ENCODE data around the gene PIP5K1C. TPM values are rescaled to one million over a fixed set of nuclear protein-coding genes. Genes with fewer than 3 reads are reported as not detected.
"Not testable (repeated sequence)": the region's sequence is repeated elsewhere in the genome, so short reads cannot be mapped to it uniquely, and the experiment has no call there.

PIP5K1C gene
- polyA plus RNA-seq, 4 donors: 19.3 to 30.8 (median 23.3) TPM

DNA sequence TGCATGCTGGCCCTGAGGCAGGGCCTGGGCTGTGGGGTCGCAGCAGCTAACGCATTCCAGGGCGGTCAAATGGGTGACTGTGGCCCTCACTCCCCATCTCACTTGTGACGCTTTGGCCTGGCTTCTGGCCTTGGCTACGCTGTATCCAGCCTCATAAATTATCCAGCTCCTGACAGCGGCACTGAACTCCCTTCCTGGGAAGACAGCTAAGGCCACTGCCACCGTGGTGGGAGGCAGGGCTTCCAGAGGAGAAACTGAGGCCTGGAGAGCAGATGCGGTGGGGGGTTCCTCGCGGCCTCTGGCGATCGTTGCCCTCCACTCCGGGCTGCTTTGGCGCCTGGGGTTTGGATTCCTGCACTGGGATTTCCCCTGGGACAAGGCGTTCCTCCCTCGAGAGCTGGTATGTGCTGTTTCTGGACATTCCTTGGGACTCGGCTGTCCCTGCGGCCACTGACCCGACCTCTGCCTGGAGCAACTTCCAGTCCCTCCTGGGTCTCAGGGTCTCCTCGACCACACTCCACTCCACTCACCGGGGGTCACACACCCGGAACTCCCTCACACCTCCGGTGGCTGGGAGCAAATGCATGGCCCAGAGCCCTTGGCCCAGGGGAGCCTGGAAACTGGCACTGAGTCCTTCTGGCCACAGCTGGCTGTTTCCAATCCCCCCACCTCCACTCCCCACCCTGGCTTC, 97.0 kb downstream of the PIP5K1C start:
- DNase-seq (ENCODE audit: low read depth in 4 of 4, low spot score in 3 of 4): no peak

DNA sequence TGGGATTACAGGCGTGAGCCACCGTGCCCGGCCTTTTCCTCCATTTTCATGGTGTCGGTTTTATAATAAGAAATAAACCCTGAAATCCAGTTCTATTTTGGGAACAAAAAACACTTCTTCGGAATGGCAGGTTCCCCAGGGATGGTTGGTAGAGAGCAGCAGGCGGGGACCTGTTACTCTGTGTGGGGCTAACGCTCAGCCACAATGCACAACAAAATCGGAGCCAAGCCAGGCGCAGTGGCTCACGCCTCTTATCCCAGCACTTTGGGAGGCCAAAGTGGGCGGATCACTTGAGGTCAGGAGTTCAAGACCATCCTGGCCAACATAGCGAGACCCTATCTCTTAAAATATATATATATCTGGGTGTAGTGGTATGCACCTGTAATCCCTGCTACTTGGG, 99.2 kb downstream of the PIP5K1C start:
- no peak for DNase-seq (ENCODE audit: low read depth in 4 of 4, low spot score in 3 of 4)

DNA sequence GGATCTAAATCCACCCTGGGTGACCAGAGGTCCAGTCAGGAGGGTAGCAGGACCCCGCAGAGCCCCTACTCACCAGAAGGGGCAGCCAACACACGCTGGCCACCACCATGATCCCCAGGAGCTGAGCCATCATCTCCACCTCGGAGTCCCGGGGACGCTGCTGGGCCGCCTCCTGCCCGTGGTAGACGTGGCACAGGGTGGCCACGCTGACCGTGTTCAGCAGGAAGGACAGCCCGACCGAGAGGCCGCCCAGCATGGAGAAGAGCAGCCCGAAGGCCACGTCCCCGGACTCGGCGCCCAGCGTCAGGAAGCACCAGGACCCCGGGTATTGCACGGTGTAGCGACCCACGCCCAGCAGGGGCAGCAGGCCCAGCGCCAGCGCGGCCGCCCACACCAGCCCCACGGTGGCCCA, 100.5 kb downstream of the PIP5K1C start:
- DNase-seq (ENCODE audit: low read depth in 4 of 4, low spot score in 3 of 4): no peak

DNA sequence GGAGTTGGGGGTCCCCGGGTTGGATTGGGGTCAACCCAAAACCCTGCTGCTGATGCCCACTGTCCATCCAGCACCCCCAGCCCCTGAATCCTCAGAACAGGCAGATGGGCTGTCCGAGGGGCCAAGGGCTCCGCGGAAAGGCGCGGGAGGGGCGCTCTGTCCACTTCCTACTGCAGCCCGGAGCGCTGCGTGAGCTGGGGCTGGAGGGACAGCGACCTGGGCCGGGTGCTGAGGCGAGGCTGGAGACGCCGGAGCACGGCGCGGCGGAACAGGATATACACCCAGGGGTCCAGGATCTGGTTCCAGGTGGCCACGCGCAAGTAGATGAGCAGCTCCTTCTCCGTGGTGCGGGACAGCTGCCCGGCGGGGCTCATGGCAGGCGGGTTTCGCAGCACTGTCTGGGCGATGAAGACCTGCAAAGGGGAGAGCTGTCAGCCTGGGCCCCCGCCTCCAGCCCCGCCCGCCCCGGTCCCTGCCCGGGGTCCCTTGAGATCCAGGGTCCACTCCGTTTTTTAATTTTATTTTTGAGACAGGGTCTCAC, 104.7 kb downstream of the PIP5K1C start:
- DNase-seq (ENCODE audit: low read depth in 4 of 4, low spot score in 3 of 4): no peak

DNA sequence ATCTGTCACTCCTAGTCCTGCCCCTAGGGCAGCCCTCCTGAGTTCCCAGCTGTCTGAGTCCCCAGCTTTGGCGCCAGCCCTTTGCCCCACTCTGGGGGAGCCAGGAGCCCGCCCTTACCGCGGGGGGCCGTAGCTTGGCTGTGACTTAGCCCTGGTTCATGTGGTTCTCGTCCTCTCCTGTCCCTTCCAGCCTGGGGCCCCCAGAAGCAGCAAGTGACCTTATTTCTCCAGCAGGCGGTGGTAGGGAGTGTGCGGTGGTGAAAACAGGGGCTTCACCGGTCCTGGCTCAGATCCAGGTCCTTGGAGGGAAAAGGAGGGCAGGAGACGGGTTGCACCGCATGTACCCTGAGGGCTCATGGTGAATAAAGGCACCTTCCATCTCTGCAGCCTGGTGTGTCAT, 107.1 kb downstream of the PIP5K1C start:
- no peak for DNase-seq (ENCODE audit: low read depth in 4 of 4, low spot score in 3 of 4)

DNA sequence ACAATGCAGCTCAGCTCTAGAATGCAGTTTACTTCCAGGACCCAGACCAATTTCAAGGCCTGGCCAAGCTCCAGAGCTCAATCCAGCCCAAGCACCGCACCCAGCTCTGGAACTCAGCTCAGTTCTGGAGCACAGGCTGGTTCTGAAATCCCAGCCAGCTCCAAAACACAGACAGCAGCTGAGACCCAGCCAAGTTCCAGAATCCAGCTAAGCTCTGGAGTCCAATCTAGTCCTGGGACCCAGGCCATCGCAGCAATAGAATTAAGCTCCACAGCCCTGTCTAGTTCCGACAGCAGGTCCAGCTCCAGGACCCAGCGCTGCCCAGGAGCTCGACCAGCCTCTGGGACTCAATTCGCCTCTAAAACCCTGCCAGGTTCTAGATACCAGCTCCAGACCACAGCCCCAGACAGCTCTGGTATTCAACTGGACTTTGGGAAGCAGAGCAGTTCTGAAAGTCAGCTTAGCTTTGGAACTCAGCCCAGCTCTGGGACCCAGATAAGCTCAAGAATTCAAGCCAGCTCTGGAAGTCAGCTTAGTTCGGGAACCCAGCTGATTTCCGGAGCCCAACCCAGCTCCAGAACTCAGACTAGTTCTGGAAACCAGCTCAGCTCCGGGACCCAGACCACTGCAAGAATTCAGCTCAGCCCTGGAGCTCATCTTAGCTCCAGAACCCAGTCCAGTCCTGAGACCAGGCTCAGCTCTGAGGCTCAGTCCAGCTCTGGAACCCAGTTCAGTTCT, 108.2 kb downstream of the PIP5K1C start:
- no peak for DNase-seq (ENCODE audit: low read depth in 4 of 4, low spot score in 3 of 4)

DNA sequence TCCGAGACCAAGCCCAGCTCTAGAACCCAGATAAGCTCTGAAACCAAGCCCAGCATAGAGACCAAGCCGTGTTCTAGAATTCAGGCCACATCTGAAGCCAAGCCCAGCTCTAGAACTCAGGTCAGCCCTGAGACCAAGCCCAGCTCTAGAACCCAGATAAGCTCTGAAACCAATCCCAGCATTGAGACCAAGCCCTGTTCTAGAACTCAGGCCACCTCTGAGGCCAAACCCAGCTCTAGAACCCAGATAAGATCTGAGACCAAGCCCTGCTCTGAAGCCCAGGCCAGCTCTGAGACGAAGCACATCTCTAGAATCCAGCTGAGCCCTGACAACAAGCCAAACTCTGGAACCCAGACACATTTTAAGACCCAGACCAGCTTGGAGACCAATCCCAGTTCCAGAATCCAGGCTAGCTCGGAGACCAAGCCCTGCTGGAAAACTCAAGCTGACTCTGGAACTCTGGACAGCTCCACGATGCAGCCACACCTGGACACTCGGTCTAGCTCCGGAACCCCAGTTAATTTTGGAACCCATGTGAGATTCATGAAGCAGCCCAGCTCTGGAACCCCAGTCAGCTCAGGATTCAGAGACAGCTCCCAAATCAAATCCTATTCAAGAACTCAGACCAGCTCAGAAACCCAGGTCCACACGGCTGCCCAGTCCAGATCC, 109.1 kb downstream of the PIP5K1C start:
- no peak for DNase-seq (ENCODE audit: low read depth in 4 of 4, low spot score in 3 of 4)

DNA sequence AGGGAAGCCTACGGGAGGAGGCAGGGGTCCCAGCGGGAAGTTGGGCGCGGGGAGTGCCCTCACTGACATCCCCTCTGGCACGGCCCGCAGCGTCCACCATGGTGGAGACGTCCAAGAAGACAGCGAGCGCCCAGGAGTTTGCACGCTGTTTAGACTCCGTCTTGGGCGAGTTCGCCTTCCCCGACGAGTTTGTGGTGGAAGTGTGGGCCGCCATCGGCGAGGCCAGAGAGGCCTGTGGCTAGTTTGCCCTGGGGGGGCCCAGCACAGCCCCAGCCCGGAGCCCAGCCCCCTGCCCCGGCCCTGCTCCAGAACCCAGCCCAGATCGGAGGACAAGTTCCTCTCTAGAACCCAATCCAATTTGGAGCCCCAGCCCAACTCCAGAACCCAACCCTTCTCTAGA, 110.3 kb downstream of the PIP5K1C start:
- DNase-seq (ENCODE audit: low read depth in 4 of 4, low spot score in 3 of 4): no peak

DNA sequence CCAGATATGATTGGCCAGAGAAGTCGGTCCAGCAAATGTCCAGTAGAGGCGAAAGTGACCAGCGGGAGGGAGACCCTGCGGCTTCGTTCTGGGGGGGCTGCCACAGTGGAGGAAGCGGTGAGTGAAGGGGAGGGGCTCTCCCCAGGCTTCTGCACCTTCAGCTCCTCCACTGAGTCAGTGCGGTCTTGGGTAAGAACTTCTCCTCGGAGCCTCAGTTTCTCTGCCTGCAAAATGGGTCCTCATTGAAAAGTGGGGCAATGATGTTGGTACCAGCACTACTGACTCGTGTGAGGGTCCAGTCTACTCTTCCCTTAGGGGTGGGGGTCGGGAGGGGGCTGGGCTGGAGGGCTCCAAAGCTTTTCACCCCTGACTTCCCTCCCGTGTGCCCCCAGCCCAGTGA, 110.8 kb downstream of the PIP5K1C start:
- DNase-seq (ENCODE audit: low read depth in 4 of 4, low spot score in 3 of 4): no peak

DNA sequence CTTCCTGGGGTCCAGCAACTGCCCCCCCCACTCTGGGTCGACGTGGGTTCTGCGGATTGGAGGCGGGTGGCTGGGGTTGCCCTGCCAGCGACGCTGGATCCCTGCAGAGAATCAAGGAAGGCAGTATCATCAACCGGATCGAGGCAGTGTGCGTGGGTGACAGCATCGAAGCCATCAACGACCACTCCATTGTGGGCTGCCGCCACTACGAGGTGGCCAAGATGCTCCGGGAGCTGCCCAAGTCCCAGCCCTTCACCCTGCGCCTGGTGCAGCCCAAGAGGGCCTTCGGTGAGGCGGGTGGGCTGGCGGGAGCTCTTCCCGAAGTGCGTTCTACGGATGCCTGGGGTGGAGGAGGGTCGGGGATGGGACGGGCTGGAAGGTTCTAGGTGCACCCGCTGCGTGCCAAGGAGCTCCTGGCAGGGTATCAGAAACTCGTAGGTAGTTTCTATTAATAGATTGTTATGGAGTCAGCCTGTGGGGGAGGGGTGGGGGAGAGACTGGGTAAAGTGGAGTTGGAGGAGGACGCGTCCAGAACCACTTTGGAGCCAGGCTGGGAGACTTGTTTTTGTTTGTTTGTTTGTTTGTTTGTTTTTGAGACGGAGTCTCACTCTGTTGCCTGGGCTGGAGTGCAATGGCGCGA, 113.4 kb downstream of the PIP5K1C start:
- no peak for DNase-seq (ENCODE audit: low read depth in 4 of 4, low spot score in 3 of 4)

DNA sequence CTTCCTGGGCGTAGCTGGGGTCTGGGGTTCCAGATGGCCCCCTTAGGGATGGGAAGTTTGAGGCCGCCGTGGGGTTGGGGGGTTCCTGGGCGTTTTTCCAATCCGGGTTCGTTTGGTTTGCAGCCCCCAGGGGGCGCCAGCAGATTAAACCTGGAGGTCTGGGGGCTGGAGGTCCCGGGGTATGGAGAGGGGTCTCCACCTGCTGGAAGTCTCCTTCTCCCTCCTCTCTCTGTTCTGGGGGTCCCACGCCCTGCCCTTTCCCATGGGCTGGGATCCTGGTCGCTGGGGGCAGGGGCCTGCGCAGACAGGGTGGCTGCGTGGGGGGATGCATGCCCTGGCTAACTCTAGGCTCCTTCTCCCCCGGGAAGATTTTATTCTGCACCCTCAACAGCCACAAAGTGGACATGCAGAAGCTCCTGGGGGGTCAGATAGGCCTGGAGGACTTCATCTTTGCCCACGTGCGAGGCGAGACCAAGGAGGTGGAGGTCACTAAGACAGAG, 114.1 kb downstream of the PIP5K1C start:
- no peak for DNase-seq (ENCODE audit: low read depth in 4 of 4, low spot score in 3 of 4)

DNA sequence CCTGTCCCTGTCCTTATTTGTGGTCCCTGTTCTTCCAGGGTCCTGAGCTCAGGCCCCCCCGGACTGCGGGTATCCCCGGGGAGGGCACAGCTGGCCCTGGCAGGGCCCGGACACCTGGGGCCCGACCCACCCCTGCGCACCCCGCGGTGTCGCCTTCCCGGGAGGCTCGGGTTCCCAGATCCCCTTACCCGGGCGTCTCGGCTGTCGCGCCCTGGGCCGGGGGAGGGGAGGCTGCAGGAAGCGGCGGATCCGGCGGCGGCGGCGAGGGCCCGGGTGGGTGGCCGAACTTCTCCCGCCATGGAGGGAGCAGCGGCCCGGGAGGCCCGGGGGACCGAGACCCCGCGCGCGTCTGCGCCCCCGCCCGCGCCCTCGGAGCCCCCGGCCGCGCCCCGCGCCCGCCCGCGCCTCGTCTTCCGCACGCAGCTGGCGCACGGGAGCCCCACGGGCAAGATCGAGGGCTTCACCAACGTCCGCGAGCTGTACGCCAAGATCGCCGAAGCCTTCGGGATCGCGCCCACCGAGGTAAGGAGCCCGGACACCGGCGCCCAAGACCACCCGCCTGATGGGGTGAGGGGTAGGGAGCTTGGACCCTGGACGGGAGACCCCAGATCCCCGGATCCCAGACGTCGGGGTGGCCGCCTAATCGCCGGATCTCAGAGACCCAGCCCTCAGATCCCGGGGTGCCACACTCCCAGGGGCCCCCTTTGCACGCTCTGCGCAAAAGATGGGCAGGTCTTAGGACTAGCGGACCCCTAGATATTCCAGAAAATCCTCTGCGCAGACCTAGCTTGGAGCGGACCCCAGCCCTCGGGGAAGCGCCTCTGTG, 114.8 kb downstream of the PIP5K1C start, which contains the start of gene GIPC3:
Gene GIPC3 (plus strand): TSS at position 178 of the 826 bp plus-strand sequence. CDS start 120 bp downstream, at position 298.
- no peak for DNase-seq (ENCODE audit: low read depth in 4 of 4, low spot score in 3 of 4)

DNA sequence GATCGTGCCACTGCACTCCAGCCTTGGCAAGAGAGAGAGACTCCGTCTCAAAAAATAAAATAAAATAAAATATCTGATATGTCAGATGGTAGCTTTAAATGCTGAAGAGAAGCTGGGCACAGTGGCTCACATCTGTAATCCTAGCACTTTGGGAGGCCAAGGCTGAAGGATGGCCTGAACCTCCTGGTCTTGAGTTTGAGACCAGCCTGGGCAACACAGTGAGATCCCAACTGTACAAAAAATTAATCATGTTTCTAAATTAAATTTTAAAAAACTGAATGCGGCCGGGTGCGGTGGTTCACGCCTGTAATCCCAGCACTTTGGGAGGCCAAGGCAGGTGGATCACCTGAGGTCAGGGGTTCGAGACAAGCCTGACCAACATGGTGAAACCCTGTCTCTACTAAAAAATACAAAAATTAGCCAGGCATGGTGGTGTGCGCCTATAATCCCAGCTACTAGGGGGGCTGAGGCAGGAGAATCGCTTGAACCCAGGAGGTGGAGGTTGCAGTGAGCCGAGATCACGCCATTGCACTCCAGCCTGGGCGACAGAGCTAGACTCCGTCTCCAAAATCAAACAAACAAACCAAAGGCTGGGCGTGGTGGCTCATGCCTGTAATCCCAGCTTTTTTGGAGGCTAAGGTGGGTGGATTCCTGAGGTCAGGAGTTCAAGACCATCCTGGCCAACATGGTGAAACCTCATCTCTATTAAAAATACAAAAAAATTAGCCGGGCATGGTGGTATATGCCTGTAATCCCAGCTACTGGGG, 116.0 kb downstream of the PIP5K1C start:
- DNase-seq (ENCODE audit: low read depth in 4 of 4, low spot score in 3 of 4): not testable (repeated sequence)

DNA sequence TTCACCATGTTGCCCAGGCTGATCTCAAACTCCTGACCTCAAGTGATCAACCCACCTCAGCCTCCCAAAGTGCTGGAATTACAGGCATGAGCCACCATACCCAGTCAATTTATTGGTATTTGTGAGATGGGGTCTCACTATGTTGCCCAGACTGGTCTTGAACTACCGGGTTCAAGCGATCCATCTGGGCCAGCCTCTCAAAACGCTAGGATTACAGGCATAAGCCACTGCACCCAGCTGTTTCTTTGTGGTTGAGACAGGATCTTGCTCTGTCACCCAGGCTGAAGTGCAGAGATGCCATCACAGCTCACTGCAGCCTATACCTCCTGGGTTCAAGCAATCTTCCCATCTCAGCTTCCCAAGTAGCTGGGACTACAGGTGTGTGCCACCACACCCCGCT, 118.5 kb downstream of the PIP5K1C start:
- DNase-seq (ENCODE audit: low read depth in 4 of 4, low spot score in 3 of 4): not testable (repeated sequence)

Other genes with a start within 250 kb of the PIP5K1C start
- gene SMIM24, start 219.9 kb downstream of the PIP5K1C start, polyA plus RNA-seq (ENCODE audit: insufficient read length in 4 of 4): 100 to 1,000 TPM; 466 to 589 (median 547) TPM
- gene SMIM44, start 217.0 kb downstream of the PIP5K1C start, polyA plus RNA-seq (ENCODE audit: insufficient read length in 4 of 4): under 1 TPM in 3 of 4 donors, not detected in 1; 0.32 to 0.43 (median 0.33) TPM
- 10 to 100 TPM in 1 of 4 donors, 1 to 10 TPM in 3; 5.4 to 12.6 (median 6.5) TPM for gene DOHH, start 199.8 kb downstream of the PIP5K1C start, polyA plus RNA-seq (ENCODE audit: insufficient read length in 4 of 4)
- gene FZR1, start 194.2 kb downstream of the PIP5K1C start, polyA plus RNA-seq (ENCODE audit: insufficient read length in 4 of 4): 10 to 100 TPM; 51.4 to 58.8 (median 52.0) TPM
- 1 to 10 TPM; 3.4 to 7.1 (median 4.8) TPM for gene TEKTIP1, start 161.3 kb downstream of the PIP5K1C start, polyA plus RNA-seq (ENCODE audit: insufficient read length in 4 of 4)
- gene MFSD12, start 142.9 kb downstream of the PIP5K1C start, polyA plus RNA-seq (ENCODE audit: insufficient read length in 4 of 4): 10 to 100 TPM; 46.5 to 66.2 (median 56.5) TPM
- 10 to 100 TPM; 72.9 to 95.8 (median 74.2) TPM for gene HMG20B, start 127.5 kb downstream of the PIP5K1C start, polyA plus RNA-seq (ENCODE audit: insufficient read length in 4 of 4)
- 1 to 10 TPM; 2.6 to 4.2 (median 3.1) TPM for gene GIPC3, start 115.0 kb downstream of the PIP5K1C start, polyA plus RNA-seq (ENCODE audit: insufficient read length in 4 of 4)
- 1 to 10 TPM; 2.7 to 4.1 (median 3.1) TPM for gene TBXA2R, start 93.6 kb downstream of the PIP5K1C start, polyA plus RNA-seq (ENCODE audit: insufficient read length in 4 of 4)
- 10 to 100 TPM; 19.7 to 30.8 (median 21.0) TPM for gene CACTIN, start 73.7 kb downstream of the PIP5K1C start, polyA plus RNA-seq (ENCODE audit: insufficient read length in 4 of 4)
- gene TJP3, start 7.9 kb upstream of the PIP5K1C start, polyA plus RNA-seq (ENCODE audit: insufficient read length in 4 of 4): 10 to 100 TPM in 2 of 4 donors, 1 to 10 TPM in 2; 7.7 to 11.3 (median 9.6) TPM
- 10 to 100 TPM; 14.2 to 21.6 (median 16.6) TPM for gene APBA3, start 61.2 kb upstream of the PIP5K1C start, polyA plus RNA-seq (ENCODE audit: insufficient read length in 4 of 4)
- 10 to 100 TPM; 32.1 to 43.9 (median 38.1) TPM for gene MRPL54, start 62.2 kb upstream of the PIP5K1C start, polyA plus RNA-seq (ENCODE audit: insufficient read length in 4 of 4)
- gene RAX2, start 71.8 kb upstream of the PIP5K1C start, polyA plus RNA-seq (ENCODE audit: insufficient read length in 4 of 4): under 1 TPM in 1 of 4 donors, not detected in 3; 0.03 TPM
- 1 to 10 TPM in 2 of 4 donors, under 1 TPM in 2; 0.50 to 1.8 (median 1.1) TPM for gene MATK, start 85.9 kb upstream of the PIP5K1C start, polyA plus RNA-seq (ENCODE audit: insufficient read length in 4 of 4)
- gene ZFR2, start 168.6 kb upstream of the PIP5K1C start, polyA plus RNA-seq (ENCODE audit: insufficient read length in 4 of 4): 1 to 10 TPM; 1.3 to 1.8 (median 1.6) TPM
- under 1 TPM; 0.32 to 0.61 (median 0.39) TPM for gene ATCAY, start 180.2 kb upstream of the PIP5K1C start, polyA plus RNA-seq (ENCODE audit: insufficient read length in 4 of 4)
- gene NMRK2, start 232.6 kb upstream of the PIP5K1C start, polyA plus RNA-seq (ENCODE audit: insufficient read length in 4 of 4): under 1 TPM in 2 of 4 donors, not detected in 2; 0.39 to 0.59 TPM